Adrenal gland (tissue), 5 donors: ENCODE results near the gene TPCN1.

Source experiments
- POLR2A ChIP-seq, 2 donors: fragments of 450-650 bp; IDR thresholded peaks; one replicate each; pipeline ENCODE4 v1.6.1; 2017; ENCODE audit warnings: antibody characterized with exemption in 2 of 2, mild to moderate bottlenecking in 2 of 2, moderate library complexity in 1 of 2
- TF ChIP-seq, protein P1 (sequence below), 6 experiments: fragments of 450-650 bp in 4 of 6; fragments of 200-600 bp in 2 of 6; sonication (generic) in 1 of 6; IDR thresholded peaks; 1 replicate in 5 of 6; 2 replicates in 1 of 6; pipeline versions ENCODE4 v1.5.1 to v1.8.0; 2016 to 2021; ENCODE audit warnings: antibody characterized with exemption in 6 of 6, mild to moderate bottlenecking in 2 of 6, moderate library complexity in 1 of 6
- donor health status: DM: no; HTN: no; CAD: no.

GRCh38 chr12:113202300-113203075 lies 18.8 kb upstream of the TPCN1 start:
- TF ChIP-seq, protein P1, sequence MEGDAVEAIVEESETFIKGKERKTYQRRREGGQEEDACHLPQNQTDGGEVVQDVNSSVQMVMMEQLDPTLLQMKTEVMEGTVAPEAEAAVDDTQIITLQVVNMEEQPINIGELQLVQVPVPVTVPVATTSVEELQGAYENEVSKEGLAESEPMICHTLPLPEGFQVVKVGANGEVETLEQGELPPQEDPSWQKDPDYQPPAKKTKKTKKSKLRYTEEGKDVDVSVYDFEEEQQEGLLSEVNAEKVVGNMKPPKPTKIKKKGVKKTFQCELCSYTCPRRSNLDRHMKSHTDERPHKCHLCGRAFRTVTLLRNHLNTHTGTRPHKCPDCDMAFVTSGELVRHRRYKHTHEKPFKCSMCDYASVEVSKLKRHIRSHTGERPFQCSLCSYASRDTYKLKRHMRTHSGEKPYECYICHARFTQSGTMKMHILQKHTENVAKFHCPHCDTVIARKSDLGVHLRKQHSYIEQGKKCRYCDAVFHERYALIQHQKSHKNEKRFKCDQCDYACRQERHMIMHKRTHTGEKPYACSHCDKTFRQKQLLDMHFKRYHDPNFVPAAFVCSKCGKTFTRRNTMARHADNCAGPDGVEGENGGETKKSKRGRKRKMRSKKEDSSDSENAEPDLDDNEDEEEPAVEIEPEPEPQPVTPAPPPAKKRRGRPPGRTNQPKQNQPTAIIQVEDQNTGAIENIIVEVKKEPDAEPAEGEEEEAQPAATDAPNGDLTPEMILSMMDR (IDR thresholded peaks at IDR 0.05) = no peak
- TF ChIP-seq POLR2A (IDR thresholded peaks at IDR 0.05) = no peak
